Neutrophil (primary cell): Measurements from ENCODE around the gene PPP6C.
"Not testable (repeated sequence)": the region's sequence is repeated elsewhere in the genome, so short reads cannot be mapped to it uniquely, and the experiment has no call there.

Experiments
- H3K27ac ChIP-seq: fragments of 200-600 bp; sonication (generic); 2 replicates; pipeline ENCODE4 v1.5.1; 2016; ENCODE audit warnings: mild to moderate bottlenecking, moderate library complexity
- H3K27me3 ChIP-seq: fragments of 200-600 bp; sonication (generic); 2 replicates; pipeline ENCODE4 v1.6.0; 2016; ENCODE audit warnings: mild to moderate bottlenecking
- H3K36me3 ChIP-seq: fragments of 200-600 bp; sonication (generic); 2 replicates; pipeline ENCODE4 v1.5.1; 2017
- H3K4me1 ChIP-seq, 2 experiments: fragments of 200-600 bp in 1 of 2; sonication (generic) in 1 of 2; 1 replicate in 1 of 2; 2 replicates in 1 of 2; pipeline versions ENCODE4 v1.5.1 to v1.6.1; 2013 to 2016; ENCODE audit warnings: low read depth in 1 of 2, low read length in 1 of 2, mild to moderate bottlenecking in 1 of 2, moderate library complexity in 1 of 2; ENCODE audit not compliant: control insufficient read depth in 1 of 2, insufficient read depth in 1 of 2
- H3K4me3 ChIP-seq, 2 experiments: fragments of 200-600 bp in 1 of 2; sonication (generic) in 1 of 2; 1 replicate in 1 of 2; 2 replicates in 1 of 2; pipeline ENCODE4 v1.5.1; 2013 to 2016; ENCODE audit warnings: low read depth in 1 of 2, low read length in 1 of 2, mild to moderate bottlenecking in 1 of 2, moderate library complexity in 1 of 2
- H3K9me3 ChIP-seq: fragments of 200-600 bp; sonication (generic); 2 replicates; pipeline ENCODE4 v1.5.1; 2016
- CTCF ChIP-seq: fragments of 200-600 bp; sonication (generic); IDR thresholded peaks from 2 replicates; pipeline ENCODE4 v1.5.1; 2016; ENCODE audit warnings: antibody characterized with exemption

The PPP6C gene

GRCh38 chr9:125110464-125110863 is 79.1 kb downstream of the PPP6C start:
- Histone ChIP-seq H3K9me3 (no peaks in the 10 kb centered on the region), H3K4me1 (no peaks in the 10 kb centered on the region), H3K27me3 (no peaks in the 10 kb centered on the region), H3K4me3 (no peak overlapping the region), H3K27ac (no peak overlapping the region), H3K36me3 (no peaks in the 10 kb centered on the region)
- no peak for TF ChIP-seq CTCF

DNA sequence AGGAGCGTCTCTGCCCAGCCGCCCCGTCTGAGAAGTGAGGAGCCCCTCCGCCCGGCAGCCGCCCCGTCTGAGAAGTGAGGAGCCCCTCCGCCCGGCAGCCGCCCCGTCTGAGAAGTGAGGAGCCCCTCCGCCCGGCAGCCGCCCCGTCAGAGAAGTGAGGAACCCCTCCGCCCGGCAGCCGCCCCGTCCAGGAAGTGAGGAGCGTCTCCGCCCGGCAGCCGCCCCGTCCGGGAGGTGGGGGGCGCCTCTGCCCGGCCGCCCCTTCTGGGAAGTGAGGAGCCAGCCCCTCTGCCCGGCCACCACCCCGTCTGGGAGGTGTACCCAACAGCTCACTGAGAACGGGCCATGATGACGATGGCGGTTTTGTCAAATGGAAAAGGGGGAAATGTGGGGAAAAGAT is 81.1 kb downstream of the PPP6C start:
- H3K9me3 ChIP-seq, H3K27ac ChIP-seq, H3K36me3 ChIP-seq, H3K4me1 ChIP-seq, H3K4me3 ChIP-seq, H3K27me3 ChIP-seq: not testable (repeated sequence)

GRCh38 chr9:125106285-125106893 is 83.2 kb downstream of the PPP6C start:
- H3K9me3 ChIP-seq: no peaks in the 10 kb centered on the region
- H3K27me3 ChIP-seq: no peaks in the 10 kb centered on the region
- no peak overlapping the region for H3K4me3 ChIP-seq
- H3K27ac ChIP-seq: no peak overlapping the region
- H3K36me3 ChIP-seq: no peaks in the 10 kb centered on the region
- no peak for TF ChIP-seq CTCF
- no peaks in the 10 kb centered on the region for H3K4me1 ChIP-seq

GRCh38 chr9:125103770-125104460 is 85.7 kb downstream of the PPP6C start:
- Histone ChIP-seq H3K27ac (no peak overlapping the region), H3K9me3 (no peaks in the 10 kb centered on the region), H3K4me3 (no peak overlapping the region), H3K4me1 (no peaks in the 10 kb centered on the region), H3K27me3 (no peaks in the 10 kb centered on the region), H3K36me3 (no peaks in the 10 kb centered on the region)
- TF ChIP-seq CTCF: no peak

DNA sequence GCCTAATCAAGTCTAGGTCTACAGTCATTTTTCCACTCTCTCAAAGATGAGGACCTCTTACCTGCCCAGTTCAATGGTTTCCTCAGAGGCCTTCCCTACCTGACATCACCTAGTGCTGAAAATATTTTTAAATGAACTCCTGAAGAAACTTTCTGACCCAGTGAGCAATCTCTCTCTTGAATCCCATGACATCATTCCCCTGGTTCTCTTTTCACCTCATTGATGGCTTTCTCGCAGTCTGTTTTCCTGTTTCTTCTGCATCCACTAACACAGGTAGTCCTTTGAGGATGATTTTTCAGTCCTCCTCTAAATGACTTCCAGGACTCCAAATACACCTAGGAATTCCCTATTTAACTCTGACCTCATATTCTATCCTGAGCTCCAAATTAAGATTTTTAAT is 86.6 kb downstream of the PPP6C start:
- Histone ChIP-seq H3K4me1 (no peaks in the 10 kb centered on the region), H3K27me3 (no peaks in the 10 kb centered on the region), H3K36me3 (no peaks in the 10 kb centered on the region), H3K27ac (no peak overlapping the region), H3K4me3 (no peak overlapping the region), H3K9me3 (no peaks in the 10 kb centered on the region)
- TF ChIP-seq CTCF: no peak

GRCh38 chr9:125100822-125101221 is 88.8 kb downstream of the PPP6C start:
- no peak for TF ChIP-seq CTCF
- Histone ChIP-seq H3K9me3 (no peaks in the 10 kb centered on the region), H3K27me3 (no peaks in the 10 kb centered on the region), H3K36me3 (no peaks in the 10 kb centered on the region), H3K4me3 (no peak overlapping the region), H3K27ac (no peak overlapping the region), H3K4me1 (no peaks in the 10 kb centered on the region)
